HEK293 (cell line): Measurements from ENCODE around the gene OR52E2.
"Not testable (repeated sequence)": the region's sequence is repeated elsewhere in the genome, so short reads cannot be mapped to it uniquely, and the experiment has no call there.

Source experiments
- CTCF ChIA-PET: fragments of 350-600 bp; formaldehyde crosslinking; extraction: SDS; loops from one replicate; lab custom pipeline; 2021; ENCODE audit warnings: antibody characterized with exemption; lab: Yijun Ruan, JAX
- POLR2A ChIA-PET: fragments of 300-600 bp; formaldehyde crosslinking; extraction: SDS; loops from one replicate; lab custom pipeline; 2020; ENCODE audit warnings: antibody characterized with exemption, inconsistent platforms; lab: Yijun Ruan, JAX
- H3K27ac ChIP-seq: fragments of 200-500 bp; sonication (Bioruptor generic); 2 replicates; pipeline ENCODE4 v1.5.1; 2014; ENCODE audit warnings: low read depth, low read length, control low read depth, inconsistent platforms; ENCODE audit errors: extremely low read depth
- H3K36me3 ChIP-seq, 2 experiments: fragments of 200-500 bp in 1 of 2; sonication (Bioruptor generic) in 1 of 2; 1 replicate in 1 of 2; 2 replicates in 1 of 2; pipeline ENCODE4 v1.5.1; 2014 to 2017; ENCODE audit warnings: inconsistent platforms in 2 of 2, low read length in 2 of 2; ENCODE audit not compliant: control insufficient read depth in 2 of 2, insufficient read depth in 1 of 2
- H3K4me1 ChIP-seq: fragments of 200-500 bp; sonication (Bioruptor generic); 2 replicates; pipeline ENCODE4 v1.5.1; 2014; ENCODE audit warnings: mild to moderate bottlenecking, low read length, inconsistent platforms; ENCODE audit not compliant: control insufficient read depth, insufficient read depth
- H3K4me3 ChIP-seq: 2 replicates; pipeline ENCODE4 v1.5.1; 2011; ENCODE audit warnings: low read depth, mild to moderate bottlenecking, control low read depth, low read length, moderate library complexity
- H3K9me3 ChIP-seq: fragments of 200-500 bp; sonication (Bioruptor generic); 2 replicates; pipeline ENCODE4 v1.5.1; 2014; ENCODE audit warnings: low read depth, low read length, inconsistent platforms; ENCODE audit not compliant: control insufficient read depth, insufficient read depth
- GLIS2 ChIP-seq: fragments of 450-650 bp; formaldehyde crosslinking; IDR thresholded peaks from 2 replicates; pipeline ENCODE4 v1.5.1; 2016; ENCODE audit warnings: missing biosample characterization, missing genetic modification characterization
- OVOL3 ChIP-seq: fragments of 450-650 bp; formaldehyde crosslinking; IDR thresholded peaks from 2 replicates; pipeline ENCODE4 v1.5.1; 2016; ENCODE audit warnings: missing biosample characterization, missing genetic modification characterization
- PRDM6 ChIP-seq: fragments of 450-650 bp; formaldehyde crosslinking; IDR thresholded peaks from 2 replicates; pipeline ENCODE4 v1.5.1; 2017; ENCODE audit warnings: missing biosample characterization, missing genetic modification characterization
- SCRT2 ChIP-seq: fragments of 450-650 bp; formaldehyde crosslinking; IDR thresholded peaks from 2 replicates; pipeline ENCODE4 v1.5.1; 2016; ENCODE audit warnings: missing biosample characterization, missing genetic modification characterization
- ZBTB8A ChIP-seq: fragments of 450-650 bp; formaldehyde crosslinking; IDR thresholded peaks from 2 replicates; pipeline ENCODE4 v1.5.1; 2016; ENCODE audit warnings: missing biosample characterization, missing genetic modification characterization
- ZEB2 ChIP-seq: fragments of 450-650 bp; formaldehyde crosslinking; IDR thresholded peaks from 2 replicates; pipeline ENCODE4 v1.5.1; 2016; ENCODE audit warnings: missing biosample characterization, missing genetic modification characterization
- ZFP69B ChIP-seq: fragments of 450-650 bp; formaldehyde crosslinking; IDR thresholded peaks from 2 replicates; pipeline ENCODE4 v1.5.1; 2016; ENCODE audit warnings: missing biosample characterization, missing genetic modification characterization
- ZNF140 ChIP-seq: fragments of 450-650 bp; formaldehyde crosslinking; IDR thresholded peaks from 2 replicates; pipeline ENCODE4 v1.5.1; 2016; ENCODE audit warnings: missing biosample characterization, missing genetic modification characterization
- ZNF148 ChIP-seq: fragments of 450-650 bp; formaldehyde crosslinking; IDR thresholded peaks from 2 replicates; pipeline ENCODE4 v1.5.0; 2017; ENCODE audit warnings: missing biosample characterization, missing genetic modification characterization, borderline replicate concordance
- ZNF266 ChIP-seq: fragments of 450-650 bp; formaldehyde crosslinking; IDR thresholded peaks from 2 replicates; pipeline ENCODE4 v1.5.1; 2016; ENCODE audit warnings: missing biosample characterization, missing genetic modification characterization, low read depth
- ZNF510 ChIP-seq: fragments of 450-650 bp; formaldehyde crosslinking; IDR thresholded peaks from 2 replicates; pipeline ENCODE4 v1.5.1; 2018; ENCODE audit warnings: mild to moderate bottlenecking, missing genetic modification characterization, missing biosample characterization; ENCODE audit not compliant: insufficient replicate concordance
- ZNF513 ChIP-seq: fragments of 450-650 bp; IDR thresholded peaks from 2 replicates; pipeline ENCODE4 v1.5.1; 2018; ENCODE audit warnings: missing biosample characterization, missing genetic modification characterization
- ZNF544 ChIP-seq: fragments of 450-650 bp; formaldehyde crosslinking; IDR thresholded peaks from 2 replicates; pipeline ENCODE4 v1.5.0; 2017; ENCODE audit warnings: missing biosample characterization, missing genetic modification characterization
- ZNF580 ChIP-seq: fragments of 450-650 bp; formaldehyde crosslinking; IDR thresholded peaks from 2 replicates; pipeline ENCODE4 v1.5.1; 2016; ENCODE audit warnings: missing biosample characterization, missing genetic modification characterization
- ZNF692 ChIP-seq: fragments of 450-650 bp; formaldehyde crosslinking; IDR thresholded peaks from 2 replicates; pipeline ENCODE4 v1.5.1; 2016; ENCODE audit warnings: missing biosample characterization, missing genetic modification characterization
- ZNF785 ChIP-seq: fragments of 450-650 bp; formaldehyde crosslinking; IDR thresholded peaks from 2 replicates; pipeline ENCODE4 v1.5.1; 2016; ENCODE audit warnings: missing biosample characterization, missing genetic modification characterization

Gene OR52E2

GRCh38 chr11:5069272-5069671 is 9.8 kb upstream of the OR52E2 start, which contains the start of gene OR52E1 (continued):
- TF ChIP-seq ZNF513 (tag by site-specific recombination) (no peak), PRDM6 (tag by site-specific recombination) (no peak)
- TF ChIP-seq, all 188 proteins: peak for 0

GRCh38 chr11:5065027-5065426 is 5.6 kb upstream of the OR52E2 start:
- TF ChIP-seq ZNF510 (tag by site-specific recombination) (no peak), ZNF580 (tag by site-specific recombination) (no peak), SCRT2 (tag by site-specific recombination) (no peak), ZFP69B (tag by site-specific recombination) (no peak), OVOL3 (tag by site-specific recombination) (no peak), ZNF140 (no peak), ZNF692 (tag by site-specific recombination) (no peak), ZNF785 (no peak), ZNF544 (tag by site-specific recombination) (no peak), ZNF266 (tag by site-specific recombination) (no peak), ZNF148 (tag by site-specific recombination) (no peak), GLIS2 (tag by site-specific recombination) (no peak), ZBTB8A (tag by site-specific recombination) (no peak), ZEB2 (tag by site-specific recombination) (no peak)
- no peaks in the 10 kb centered on the region for H3K4me1 ChIP-seq
- no peaks in the 10 kb centered on the region for H3K36me3 ChIP-seq
- ChIA-PET POLR2A (no interaction called here), CTCF (interaction anchor here (0.6 kb wide), 1 partner anchor 16 kb away, joined by 3 read pairs; no protein-coding TSS in a partner anchor)
- no peak overlapping the region for H3K4me3 ChIP-seq
- no peak overlapping the region for H3K27ac ChIP-seq
- no peaks in the 10 kb centered on the region for H3K9me3 ChIP-seq

GRCh38 chr11:5058679-5059078 is 748 bp downstream of the OR52E2 start:
- H3K4me1 ChIP-seq, H3K36me3 ChIP-seq, CTCF ChIA-PET, H3K4me3 ChIP-seq, POLR2A ChIA-PET, H3K9me3 ChIP-seq, H3K27ac ChIP-seq: not testable (repeated sequence)
